Transverse colon (tissue), 4 donors: ENCODE results near the gene PLCB1.

Experiments used
- POLR2A ChIP-seq: fragments of 450-650 bp; IDR thresholded peaks from one replicate; pipeline ENCODE4 v1.6.1; 2016; ENCODE audit warnings: antibody characterized with exemption, mild to moderate bottlenecking, moderate library complexity
- POLR2AphosphoS5 ChIP-seq, 3 donors: sonication (generic); formaldehyde crosslinking; IDR thresholded peaks; one replicate each; pipeline ENCODE4 v1.6.1; 2016; ENCODE audit warnings: antibody characterized with exemption in 3 of 3
- TF ChIP-seq, protein P1 (sequence below), 5 experiments: fragments of 200-600 bp in 3 of 5; fragments of 450-650 bp in 2 of 5; sonication (generic) in 3 of 5; IDR thresholded peaks; 1 replicate in 2 of 5; 2 replicates in 3 of 5; pipeline ENCODE4 v1.5.1; 2016 to 2017; ENCODE audit warnings: antibody characterized with exemption in 5 of 5, inconsistent platforms in 3 of 5, mild to moderate bottlenecking in 2 of 5, moderate library complexity in 1 of 5

DNA sequence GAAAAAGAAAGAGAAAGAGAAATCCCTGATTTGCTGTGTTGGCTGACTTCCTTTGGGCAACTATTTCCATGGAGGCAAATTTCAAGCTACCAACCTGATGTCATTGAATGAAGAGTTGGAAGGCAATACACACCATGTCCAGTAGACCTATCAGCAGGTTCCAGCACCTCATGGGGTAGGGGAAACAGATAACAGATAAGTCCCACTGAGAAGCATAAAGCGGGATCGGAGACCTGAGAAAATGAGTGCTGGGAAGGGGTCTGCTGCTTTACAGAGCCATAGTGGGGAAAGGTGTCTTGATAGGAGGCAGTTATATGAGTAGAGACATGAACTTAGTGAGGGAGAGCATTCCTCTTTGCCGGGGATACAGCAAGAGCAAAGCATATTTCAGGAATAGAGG, 244.9 kb downstream of the PLCB1 start:
- TF ChIP-seq POLR2A: no peak
- TF ChIP-seq, protein P1, sequence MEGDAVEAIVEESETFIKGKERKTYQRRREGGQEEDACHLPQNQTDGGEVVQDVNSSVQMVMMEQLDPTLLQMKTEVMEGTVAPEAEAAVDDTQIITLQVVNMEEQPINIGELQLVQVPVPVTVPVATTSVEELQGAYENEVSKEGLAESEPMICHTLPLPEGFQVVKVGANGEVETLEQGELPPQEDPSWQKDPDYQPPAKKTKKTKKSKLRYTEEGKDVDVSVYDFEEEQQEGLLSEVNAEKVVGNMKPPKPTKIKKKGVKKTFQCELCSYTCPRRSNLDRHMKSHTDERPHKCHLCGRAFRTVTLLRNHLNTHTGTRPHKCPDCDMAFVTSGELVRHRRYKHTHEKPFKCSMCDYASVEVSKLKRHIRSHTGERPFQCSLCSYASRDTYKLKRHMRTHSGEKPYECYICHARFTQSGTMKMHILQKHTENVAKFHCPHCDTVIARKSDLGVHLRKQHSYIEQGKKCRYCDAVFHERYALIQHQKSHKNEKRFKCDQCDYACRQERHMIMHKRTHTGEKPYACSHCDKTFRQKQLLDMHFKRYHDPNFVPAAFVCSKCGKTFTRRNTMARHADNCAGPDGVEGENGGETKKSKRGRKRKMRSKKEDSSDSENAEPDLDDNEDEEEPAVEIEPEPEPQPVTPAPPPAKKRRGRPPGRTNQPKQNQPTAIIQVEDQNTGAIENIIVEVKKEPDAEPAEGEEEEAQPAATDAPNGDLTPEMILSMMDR (IDR thresholded peaks at IDR 0.05): no peak
- no peak for TF ChIP-seq POLR2AphosphoS5 (IDR thresholded peaks at IDR 0.05)
